Stimulated activated CD8-positive, alpha-beta memory T cell treated with anti-CD3 and anti-CD28 coated beads, Interleukin-4, amount 100 ng/mL, for 48 hours (primary cell): ENCODE results near the gene CSNK2A2.

Experiments used
- DNase-seq: peaks from one replicate; pipeline ENCODE4 v3.0.0-alpha.2; 2020

CSNK2A2 gene

GRCh38 chr16:58129097-58129936 lies 68.6 kb downstream of the CSNK2A2 start, which contains the start of gene CFAP20:
TSS of gene CFAP20 (minus strand) at chr16:58129381. CDS start at chr16:58129115, 266 bp downstream.
- DNase-seq: peak; percentile 98

- no peak for DNase-seq
These were observed 69.2 kb downstream of the CSNK2A2 start for GRCh38 chr16:58128711-58129096.

GRCh38 chr16:58128181-58128631 lies 69.7 kb downstream of the CSNK2A2 start:
- no peak for DNase-seq

GRCh38 chr16:58127634-58128033 lies 70.3 kb downstream of the CSNK2A2 start:
- DNase-seq: no peak

- no peak for DNase-seq
These were observed 70.8 kb downstream of the CSNK2A2 start for GRCh38 chr16:58127033-58127556.

GRCh38 chr16:58126451-58126961 lies 71.4 kb downstream of the CSNK2A2 start:
- DNase-seq: no peak

GRCh38 chr16:58125781-58126335 lies 72.0 kb downstream of the CSNK2A2 start:
- DNase-seq: no peak

GRCh38 chr16:58125041-58125440 lies 72.9 kb downstream of the CSNK2A2 start:
- no peak for DNase-seq

- DNase-seq: no peak
These were observed 73.3 kb downstream of the CSNK2A2 start for GRCh38 chr16:58124601-58124915.

- no peak for DNase-seq
These were observed 73.9 kb downstream of the CSNK2A2 start for GRCh38 chr16:58123896-58124600.

GRCh38 chr16:58121132-58121531 lies 76.8 kb downstream of the CSNK2A2 start:
- DNase-seq: no peak

GRCh38 chr16:58120234-58120633 lies 77.7 kb downstream of the CSNK2A2 start:
- DNase-seq: no peak

- no peak for DNase-seq
These were observed 78.4 kb downstream of the CSNK2A2 start for GRCh38 chr16:58119509-58119845.

GRCh38 chr16:58118801-58119508 lies 79.0 kb downstream of the CSNK2A2 start:
- DNase-seq: no peak

- DNase-seq: no peak
These were observed 81.4 kb downstream of the CSNK2A2 start for GRCh38 chr16:58116529-58116928.

GRCh38 chr16:58116081-58116480 lies 81.8 kb downstream of the CSNK2A2 start:
- DNase-seq: no peak

GRCh38 chr16:58114827-58115825 lies 82.8 kb downstream of the CSNK2A2 start:
- DNase-seq: no peak

- no peak for DNase-seq
These were observed 86.6 kb downstream of the CSNK2A2 start for GRCh38 chr16:58111302-58111627.

- DNase-seq: no peak
These were observed 87.2 kb downstream of the CSNK2A2 start for GRCh38 chr16:58110571-58111301.

- no peak for DNase-seq
These were observed 88.0 kb downstream of the CSNK2A2 start for GRCh38 chr16:58109881-58110280.

GRCh38 chr16:58109330-58109729 lies 88.6 kb downstream of the CSNK2A2 start:
- DNase-seq: no peak
